Retinal pigment epithelial cell (primary cell): ENCODE results near the gene P2RX6.
"Not testable (repeated sequence)": the region's sequence is repeated elsewhere in the genome, so short reads cannot be mapped to it uniquely, and the experiment has no call there.

Source experiments
- DNase-seq: peaks from one replicate; pipeline ENCODE4 v3.0.0-alpha.2; 2010; ENCODE audit warnings: low read depth
- H3K4me3 ChIP-seq: 2 replicates; pipeline ENCODE4 v1.5.1; 2011; ENCODE audit warnings: mild to moderate bottlenecking, low read length, control low read depth, moderate library complexity
- TF ChIP-seq, protein P1 (sequence below): conservative IDR thresholded peaks from 2 replicates; pipeline ENCODE4 v1.5.1; 2011; ENCODE audit warnings: low read depth, low read length, control low read depth, inconsistent platforms

The P2RX6 gene

DNA sequence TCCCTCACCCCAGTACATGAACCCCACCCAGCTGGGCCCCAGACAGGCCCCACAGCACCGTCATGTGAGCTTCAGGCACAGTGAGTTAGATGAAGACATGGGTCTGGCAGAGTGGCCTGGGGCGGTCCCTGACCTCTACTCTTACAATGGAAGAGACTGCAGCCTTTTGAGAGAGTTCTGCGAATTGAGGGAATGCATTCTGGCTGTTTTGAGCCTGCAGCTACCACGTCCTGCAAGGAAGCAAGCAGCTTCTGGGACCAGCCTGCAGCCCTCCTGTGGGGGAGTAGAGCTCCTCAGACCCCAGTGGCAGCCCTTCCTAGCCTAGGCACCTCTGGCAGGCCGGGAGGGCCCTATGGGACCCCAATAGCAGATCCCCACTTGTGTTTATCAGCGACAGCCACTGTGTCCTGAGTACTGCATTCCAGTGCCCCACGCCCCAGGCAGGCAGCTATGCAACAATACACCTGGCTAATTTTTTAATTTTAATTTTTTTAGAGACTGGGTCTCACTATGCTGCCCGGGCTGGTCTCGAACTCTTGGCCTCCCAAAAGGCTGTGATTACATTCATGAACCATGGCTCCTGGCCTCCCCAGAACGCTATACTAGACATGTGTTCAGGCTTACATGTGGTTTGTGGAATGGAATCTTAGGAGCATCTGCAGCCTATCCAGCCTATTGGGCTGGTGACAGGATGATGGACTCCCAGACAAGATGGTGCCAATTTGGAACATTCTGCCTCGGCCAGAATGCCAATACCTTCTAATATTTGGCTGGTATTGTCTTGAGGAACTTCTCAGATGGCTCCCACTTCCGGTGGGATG is 18.1 kb downstream of the P2RX6 start:
- TF ChIP-seq, protein P1, sequence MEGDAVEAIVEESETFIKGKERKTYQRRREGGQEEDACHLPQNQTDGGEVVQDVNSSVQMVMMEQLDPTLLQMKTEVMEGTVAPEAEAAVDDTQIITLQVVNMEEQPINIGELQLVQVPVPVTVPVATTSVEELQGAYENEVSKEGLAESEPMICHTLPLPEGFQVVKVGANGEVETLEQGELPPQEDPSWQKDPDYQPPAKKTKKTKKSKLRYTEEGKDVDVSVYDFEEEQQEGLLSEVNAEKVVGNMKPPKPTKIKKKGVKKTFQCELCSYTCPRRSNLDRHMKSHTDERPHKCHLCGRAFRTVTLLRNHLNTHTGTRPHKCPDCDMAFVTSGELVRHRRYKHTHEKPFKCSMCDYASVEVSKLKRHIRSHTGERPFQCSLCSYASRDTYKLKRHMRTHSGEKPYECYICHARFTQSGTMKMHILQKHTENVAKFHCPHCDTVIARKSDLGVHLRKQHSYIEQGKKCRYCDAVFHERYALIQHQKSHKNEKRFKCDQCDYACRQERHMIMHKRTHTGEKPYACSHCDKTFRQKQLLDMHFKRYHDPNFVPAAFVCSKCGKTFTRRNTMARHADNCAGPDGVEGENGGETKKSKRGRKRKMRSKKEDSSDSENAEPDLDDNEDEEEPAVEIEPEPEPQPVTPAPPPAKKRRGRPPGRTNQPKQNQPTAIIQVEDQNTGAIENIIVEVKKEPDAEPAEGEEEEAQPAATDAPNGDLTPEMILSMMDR, result no peak
- no peak for DNase-seq

GRCh38 chr22:21033895-21034294 is 18.9 kb downstream of the P2RX6 start:
- no peak overlapping the region for H3K4me3 ChIP-seq
- DNase-seq, result no peak
- TF ChIP-seq, protein P1, result no peak

More for the DNA sequence above, 18.1 kb downstream of the P2RX6 start:
- no peak overlapping the region for H3K4me3 ChIP-seq

DNA sequence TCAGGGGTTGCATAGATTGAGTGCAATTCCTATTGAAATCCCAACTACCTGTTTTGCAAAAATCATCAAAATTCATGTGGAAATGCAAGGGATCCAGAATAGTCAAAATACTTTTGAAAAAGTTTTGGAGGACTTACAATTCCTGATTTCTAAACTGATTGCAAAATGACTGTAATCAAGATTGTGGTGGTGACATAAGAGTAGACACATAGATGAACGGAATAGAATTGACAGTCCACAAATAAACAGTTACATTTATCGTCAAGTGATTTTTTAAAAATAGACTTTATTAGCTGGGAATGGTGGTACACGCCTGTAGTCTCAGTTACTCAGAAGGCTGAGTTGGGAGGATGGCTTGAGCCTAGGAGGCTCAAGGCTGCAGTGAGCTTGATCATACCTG is 20.0 kb downstream of the P2RX6 start:
- TF ChIP-seq, protein P1, result no peak
- DNase-seq, result no peak
- no peak overlapping the region for H3K4me3 ChIP-seq

DNA sequence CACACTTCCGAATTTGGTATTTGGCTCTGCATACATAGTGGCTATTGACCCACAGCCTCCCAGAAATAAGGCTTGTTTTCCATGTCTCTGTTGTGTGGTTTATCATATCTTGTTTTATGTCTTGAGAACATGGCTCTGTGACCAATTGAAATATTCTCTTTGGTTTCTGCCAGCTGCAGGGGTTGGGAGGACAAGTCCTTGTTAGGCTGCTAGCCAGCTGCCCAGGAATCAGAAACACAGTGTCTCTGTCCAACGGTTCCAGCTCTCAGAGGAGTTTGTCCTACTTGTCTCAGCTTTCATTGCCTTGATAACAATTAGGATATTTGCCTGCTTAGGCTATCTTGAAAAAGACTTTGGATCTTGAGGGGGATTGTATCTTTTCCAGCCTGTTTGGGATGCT is 23.4 kb downstream of the P2RX6 start:
- DNase-seq, result no peak
- TF ChIP-seq, protein P1, result no peak
- H3K4me3 ChIP-seq, result no peak overlapping the region

GRCh38 chr22:21039158-21039557 is 24.2 kb downstream of the P2RX6 start:
- not testable (repeated sequence) for DNase-seq, H3K4me3 ChIP-seq

- no peak overlapping the region for H3K4me3 ChIP-seq
- DNase-seq, result no peak
- TF ChIP-seq, protein P1, result no peak
These were observed 27.0 kb downstream of the P2RX6 start for GRCh38 chr22:21041937-21042336.

- no peak overlapping the region for H3K4me3 ChIP-seq
- TF ChIP-seq, protein P1, result no peak
- no peak for DNase-seq
These were observed 28.3 kb downstream of the P2RX6 start for GRCh38 chr22:21042978-21043859.
